ENCODE results near the gene DOC2A. TPM values are rescaled to one million over a fixed set of nuclear protein-coding genes. Genes with fewer than 3 reads are reported as not detected.

The DOC2A gene
- total and polyA plus RNA-seq, 4 donors, result 0.09 to 0.22 (median 0.17) TPM; not detected in 1

DNA sequence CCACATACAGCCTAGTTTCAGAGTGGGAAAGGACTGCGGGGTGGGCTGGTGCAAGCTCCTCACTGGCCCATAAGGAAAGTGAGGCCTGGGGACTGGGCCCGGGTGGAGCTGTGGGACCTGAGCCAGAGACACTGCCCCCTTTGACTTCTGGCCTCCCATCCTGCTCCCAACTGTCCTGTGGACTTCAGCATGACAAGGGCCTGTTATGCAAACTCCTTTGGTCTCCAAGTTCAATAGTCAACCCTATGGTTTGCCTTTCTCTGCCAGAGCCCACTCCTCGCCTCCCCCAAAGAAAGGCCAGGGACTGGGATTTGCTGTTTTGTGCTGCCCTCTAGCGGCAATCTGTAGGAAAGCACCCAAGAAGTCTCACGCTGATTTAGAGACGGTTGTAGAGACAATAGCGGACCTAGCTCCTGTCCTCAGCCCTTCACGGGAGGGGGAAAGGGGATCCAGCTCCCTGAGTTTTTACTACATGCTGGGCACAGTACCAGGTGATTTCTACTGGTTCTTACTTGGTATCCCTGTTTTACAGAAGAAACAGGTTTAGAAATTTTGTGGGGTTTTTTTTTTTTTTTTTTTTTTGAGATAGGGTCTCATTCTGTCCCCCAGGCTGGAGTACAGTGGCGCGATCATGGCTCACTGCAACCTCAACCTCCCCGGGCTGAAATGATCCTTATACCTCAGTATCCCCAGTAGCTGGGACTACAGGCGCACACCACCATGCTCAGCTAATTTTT is 21.4 kb upstream of the DOC2A start:
- Histone ChIP-seq H3K27ac (ENCODE audit: low read depth in 1 of 2, low read length in 2 of 2) (no peak overlapping the region), H3K4me1 (ENCODE audit: control insufficient read depth in 4 of 4, insufficient read depth in 4 of 4, low read length in 3 of 4) (no peaks in the 10 kb centered on the region), H3K9me3 (ENCODE audit: control insufficient read depth in 4 of 4, low read length in 3 of 4) (no peaks in the 10 kb centered on the region), H3K36me3 (ENCODE audit: control insufficient read depth in 4 of 4, insufficient read depth in 3 of 4, low read depth in 1 of 4, low read length in 3 of 4) (no peaks in the 10 kb centered on the region), H3K4me3 (ENCODE audit: low read depth in 1 of 3, low read length in 3 of 3) (no peak overlapping the region), H3K27me3 (ENCODE audit: control insufficient read depth in 4 of 4, insufficient read depth in 4 of 4, low read length in 3 of 4) (peaks cover 0 to 3% (median under 1%) of the 10 kb centered on the region in 4 donors), H3K9ac (ENCODE audit: low read depth in 1 of 2, low read length in 2 of 2) (no peak overlapping the region)
- 25% methylated on average over 12 of the region's 12 CpGs for WGBS
- peak; percentile 65 for DNase-seq (ENCODE audit: low spot score)
- TF ChIP-seq EGR1 (IDR thresholded peaks at IDR 0.05; ENCODE audit: low read depth in 2 of 2) (no peak), NR2F2 (IDR thresholded peaks at IDR 0.05) (no peak), TAF1 (conservative IDR thresholded peaks at IDR 0.05) (no peak), GABPA (IDR thresholded peaks at IDR 0.05 in 1 of 2, conservative IDR thresholded peaks at IDR 0.05 in 1 of 2) (no peak), HNF4G (IDR thresholded peaks at IDR 0.05) (no peak), HNF4A (conservative IDR thresholded peaks at IDR 0.05) (peak in 1 of 2 donors; percentile 21), RAD21 (IDR thresholded peaks at IDR 0.05) (peak; percentile 64 to 73), YY1 (IDR thresholded peaks at IDR 0.05) (no peak), RXRA (IDR thresholded peaks at IDR 0.05) (no peak), SP1 (IDR thresholded peaks at IDR 0.05) (no peak), FOXA1 (IDR thresholded peaks at IDR 0.05) (no peak), JUND (IDR thresholded peaks at IDR 0.05) (no peak), FOXA2 (IDR thresholded peaks at IDR 0.05) (no peak)
- TF ChIP-seq, protein P1, sequence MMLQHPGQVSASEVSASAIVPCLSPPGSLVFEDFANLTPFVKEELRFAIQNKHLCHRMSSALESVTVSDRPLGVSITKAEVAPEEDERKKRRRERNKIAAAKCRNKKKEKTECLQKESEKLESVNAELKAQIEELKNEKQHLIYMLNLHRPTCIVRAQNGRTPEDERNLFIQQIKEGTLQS (IDR thresholded peaks at IDR 0.05), result no peak
- TF ChIP-seq, protein P2, sequence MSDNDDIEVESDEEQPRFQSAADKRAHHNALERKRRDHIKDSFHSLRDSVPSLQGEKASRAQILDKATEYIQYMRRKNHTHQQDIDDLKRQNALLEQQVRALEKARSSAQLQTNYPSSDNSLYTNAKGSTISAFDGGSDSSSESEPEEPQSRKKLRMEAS (IDR thresholded peaks at IDR 0.05), result no peak
- TF ChIP-seq, protein P3, sequence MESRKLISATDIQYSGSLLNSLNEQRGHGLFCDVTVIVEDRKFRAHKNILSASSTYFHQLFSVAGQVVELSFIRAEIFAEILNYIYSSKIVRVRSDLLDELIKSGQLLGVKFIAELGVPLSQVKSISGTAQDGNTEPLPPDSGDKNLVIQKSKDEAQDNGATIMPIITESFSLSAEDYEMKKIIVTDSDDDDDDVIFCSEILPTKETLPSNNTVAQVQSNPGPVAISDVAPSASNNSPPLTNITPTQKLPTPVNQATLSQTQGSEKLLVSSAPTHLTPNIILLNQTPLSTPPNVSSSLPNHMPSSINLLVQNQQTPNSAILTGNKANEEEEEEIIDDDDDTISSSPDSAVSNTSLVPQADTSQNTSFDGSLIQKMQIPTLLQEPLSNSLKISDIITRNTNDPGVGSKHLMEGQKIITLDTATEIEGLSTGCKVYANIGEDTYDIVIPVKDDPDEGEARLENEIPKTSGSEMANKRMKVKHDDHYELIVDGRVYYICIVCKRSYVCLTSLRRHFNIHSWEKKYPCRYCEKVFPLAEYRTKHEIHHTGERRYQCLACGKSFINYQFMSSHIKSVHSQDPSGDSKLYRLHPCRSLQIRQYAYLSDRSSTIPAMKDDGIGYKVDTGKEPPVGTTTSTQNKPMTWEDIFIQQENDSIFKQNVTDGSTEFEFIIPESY (IDR thresholded peaks at IDR 0.05), result no peak
- TF ChIP-seq, protein P4, sequence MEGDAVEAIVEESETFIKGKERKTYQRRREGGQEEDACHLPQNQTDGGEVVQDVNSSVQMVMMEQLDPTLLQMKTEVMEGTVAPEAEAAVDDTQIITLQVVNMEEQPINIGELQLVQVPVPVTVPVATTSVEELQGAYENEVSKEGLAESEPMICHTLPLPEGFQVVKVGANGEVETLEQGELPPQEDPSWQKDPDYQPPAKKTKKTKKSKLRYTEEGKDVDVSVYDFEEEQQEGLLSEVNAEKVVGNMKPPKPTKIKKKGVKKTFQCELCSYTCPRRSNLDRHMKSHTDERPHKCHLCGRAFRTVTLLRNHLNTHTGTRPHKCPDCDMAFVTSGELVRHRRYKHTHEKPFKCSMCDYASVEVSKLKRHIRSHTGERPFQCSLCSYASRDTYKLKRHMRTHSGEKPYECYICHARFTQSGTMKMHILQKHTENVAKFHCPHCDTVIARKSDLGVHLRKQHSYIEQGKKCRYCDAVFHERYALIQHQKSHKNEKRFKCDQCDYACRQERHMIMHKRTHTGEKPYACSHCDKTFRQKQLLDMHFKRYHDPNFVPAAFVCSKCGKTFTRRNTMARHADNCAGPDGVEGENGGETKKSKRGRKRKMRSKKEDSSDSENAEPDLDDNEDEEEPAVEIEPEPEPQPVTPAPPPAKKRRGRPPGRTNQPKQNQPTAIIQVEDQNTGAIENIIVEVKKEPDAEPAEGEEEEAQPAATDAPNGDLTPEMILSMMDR (IDR thresholded peaks at IDR 0.05; ENCODE audit: low read depth, low read length, missing input control), result peak; percentile 62
- TF ChIP-seq, protein P5, sequence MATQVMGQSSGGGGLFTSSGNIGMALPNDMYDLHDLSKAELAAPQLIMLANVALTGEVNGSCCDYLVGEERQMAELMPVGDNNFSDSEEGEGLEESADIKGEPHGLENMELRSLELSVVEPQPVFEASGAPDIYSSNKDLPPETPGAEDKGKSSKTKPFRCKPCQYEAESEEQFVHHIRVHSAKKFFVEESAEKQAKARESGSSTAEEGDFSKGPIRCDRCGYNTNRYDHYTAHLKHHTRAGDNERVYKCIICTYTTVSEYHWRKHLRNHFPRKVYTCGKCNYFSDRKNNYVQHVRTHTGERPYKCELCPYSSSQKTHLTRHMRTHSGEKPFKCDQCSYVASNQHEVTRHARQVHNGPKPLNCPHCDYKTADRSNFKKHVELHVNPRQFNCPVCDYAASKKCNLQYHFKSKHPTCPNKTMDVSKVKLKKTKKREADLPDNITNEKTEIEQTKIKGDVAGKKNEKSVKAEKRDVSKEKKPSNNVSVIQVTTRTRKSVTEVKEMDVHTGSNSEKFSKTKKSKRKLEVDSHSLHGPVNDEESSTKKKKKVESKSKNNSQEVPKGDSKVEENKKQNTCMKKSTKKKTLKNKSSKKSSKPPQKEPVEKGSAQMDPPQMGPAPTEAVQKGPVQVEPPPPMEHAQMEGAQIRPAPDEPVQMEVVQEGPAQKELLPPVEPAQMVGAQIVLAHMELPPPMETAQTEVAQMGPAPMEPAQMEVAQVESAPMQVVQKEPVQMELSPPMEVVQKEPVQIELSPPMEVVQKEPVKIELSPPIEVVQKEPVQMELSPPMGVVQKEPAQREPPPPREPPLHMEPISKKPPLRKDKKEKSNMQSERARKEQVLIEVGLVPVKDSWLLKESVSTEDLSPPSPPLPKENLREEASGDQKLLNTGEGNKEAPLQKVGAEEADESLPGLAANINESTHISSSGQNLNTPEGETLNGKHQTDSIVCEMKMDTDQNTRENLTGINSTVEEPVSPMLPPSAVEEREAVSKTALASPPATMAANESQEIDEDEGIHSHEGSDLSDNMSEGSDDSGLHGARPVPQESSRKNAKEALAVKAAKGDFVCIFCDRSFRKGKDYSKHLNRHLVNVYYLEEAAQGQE (IDR thresholded peaks at IDR 0.05), result no peak
